ENCODE measurements around the gene ME1. TPM values are rescaled to one million over a fixed set of nuclear protein-coding genes. Genes with fewer than 3 reads are reported as not detected.

The ME1 gene
- total and polyA plus RNA-seq, 2 of the 13 experiments (the other 11 are each of a cell fraction or from before 2014, with no cell fraction given): not detected

DNA sequence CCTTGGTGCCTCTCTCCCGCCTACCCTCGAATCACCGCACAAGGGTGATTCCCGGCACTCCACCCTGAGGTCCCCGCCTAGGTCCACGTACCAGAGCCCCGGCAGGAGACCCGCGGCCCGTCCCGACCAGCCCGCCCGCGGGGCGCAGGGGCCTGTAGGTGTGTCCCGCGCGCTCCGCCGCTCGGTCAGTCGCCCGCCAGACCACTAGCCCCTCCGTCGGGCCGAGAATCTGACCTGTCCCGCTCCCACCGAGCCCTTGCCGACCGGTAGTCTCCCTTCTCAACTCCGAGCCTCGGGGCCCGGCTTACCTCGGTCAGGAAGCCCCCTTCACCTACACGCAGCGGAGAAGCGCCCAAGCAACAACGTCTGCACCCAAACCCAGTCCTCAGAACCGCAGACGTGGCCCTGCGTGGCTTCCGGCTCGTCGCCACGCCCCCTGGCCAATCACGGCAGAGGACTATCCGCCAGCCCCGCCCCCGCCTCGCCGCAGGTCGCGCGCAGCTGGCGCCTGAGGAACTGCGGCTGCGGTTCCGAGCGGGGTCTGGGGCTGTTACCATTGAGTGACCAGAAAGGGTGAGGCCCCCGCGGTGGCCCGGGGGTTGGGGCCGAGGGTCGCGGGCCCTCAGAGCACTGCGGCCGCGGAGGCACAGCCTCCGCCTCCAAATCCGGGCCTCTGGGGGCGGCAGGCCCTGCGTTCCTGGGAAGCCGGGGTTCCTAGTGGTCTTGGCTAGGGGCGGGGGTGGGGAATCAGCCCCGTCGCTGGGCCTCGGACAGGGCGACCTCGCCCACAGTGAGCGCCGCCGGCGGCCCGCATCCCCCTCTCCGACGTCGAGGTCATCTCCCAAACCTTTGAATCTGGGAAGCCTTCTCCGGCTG, 237.7 kb downstream of the ME1 start, which contains the start of the genes PGM3 and RWDD2A (continued):
- TF ChIP-seq, protein P1, sequence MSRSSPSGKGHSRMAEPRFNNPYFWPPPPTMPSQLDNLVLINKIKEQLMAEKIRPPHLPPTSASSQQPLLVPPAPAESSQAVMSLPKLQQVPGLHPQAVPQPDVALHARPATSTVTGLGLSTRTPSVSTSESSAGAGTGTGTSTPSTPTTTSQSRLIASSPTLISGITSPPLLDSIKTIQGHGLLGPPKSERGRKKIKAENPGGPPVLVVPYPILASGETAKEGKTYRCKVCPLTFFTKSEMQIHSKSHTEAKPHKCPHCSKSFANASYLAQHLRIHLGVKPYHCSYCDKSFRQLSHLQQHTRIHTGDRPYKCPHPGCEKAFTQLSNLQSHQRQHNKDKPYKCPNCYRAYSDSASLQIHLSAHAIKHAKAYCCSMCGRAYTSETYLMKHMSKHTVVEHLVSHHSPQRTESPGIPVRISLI (CRISPR knock-in tag; IDR thresholded peaks at IDR 0.05; ENCODE audit: borderline replicate concordance): no peak
- TF ChIP-seq SALL1 (CRISPR knock-in tag; IDR thresholded peaks at IDR 0.05) (peak; percentile 85), DMAP1 (CRISPR knock-in tag; IDR thresholded peaks at IDR 0.05) (peak; percentile 93), FOXO1 (CRISPR knock-in tag; IDR thresholded peaks at IDR 0.05) (peak; percentile 7; the same call in 1 of the 2 replicates), ZNF557 (CRISPR knock-in tag; IDR thresholded peaks at IDR 0.05) (no peak), HNF4A (CRISPR knock-in tag; IDR thresholded peaks at IDR 0.05) (no peak)
- TF ChIP-seq, protein P2, sequence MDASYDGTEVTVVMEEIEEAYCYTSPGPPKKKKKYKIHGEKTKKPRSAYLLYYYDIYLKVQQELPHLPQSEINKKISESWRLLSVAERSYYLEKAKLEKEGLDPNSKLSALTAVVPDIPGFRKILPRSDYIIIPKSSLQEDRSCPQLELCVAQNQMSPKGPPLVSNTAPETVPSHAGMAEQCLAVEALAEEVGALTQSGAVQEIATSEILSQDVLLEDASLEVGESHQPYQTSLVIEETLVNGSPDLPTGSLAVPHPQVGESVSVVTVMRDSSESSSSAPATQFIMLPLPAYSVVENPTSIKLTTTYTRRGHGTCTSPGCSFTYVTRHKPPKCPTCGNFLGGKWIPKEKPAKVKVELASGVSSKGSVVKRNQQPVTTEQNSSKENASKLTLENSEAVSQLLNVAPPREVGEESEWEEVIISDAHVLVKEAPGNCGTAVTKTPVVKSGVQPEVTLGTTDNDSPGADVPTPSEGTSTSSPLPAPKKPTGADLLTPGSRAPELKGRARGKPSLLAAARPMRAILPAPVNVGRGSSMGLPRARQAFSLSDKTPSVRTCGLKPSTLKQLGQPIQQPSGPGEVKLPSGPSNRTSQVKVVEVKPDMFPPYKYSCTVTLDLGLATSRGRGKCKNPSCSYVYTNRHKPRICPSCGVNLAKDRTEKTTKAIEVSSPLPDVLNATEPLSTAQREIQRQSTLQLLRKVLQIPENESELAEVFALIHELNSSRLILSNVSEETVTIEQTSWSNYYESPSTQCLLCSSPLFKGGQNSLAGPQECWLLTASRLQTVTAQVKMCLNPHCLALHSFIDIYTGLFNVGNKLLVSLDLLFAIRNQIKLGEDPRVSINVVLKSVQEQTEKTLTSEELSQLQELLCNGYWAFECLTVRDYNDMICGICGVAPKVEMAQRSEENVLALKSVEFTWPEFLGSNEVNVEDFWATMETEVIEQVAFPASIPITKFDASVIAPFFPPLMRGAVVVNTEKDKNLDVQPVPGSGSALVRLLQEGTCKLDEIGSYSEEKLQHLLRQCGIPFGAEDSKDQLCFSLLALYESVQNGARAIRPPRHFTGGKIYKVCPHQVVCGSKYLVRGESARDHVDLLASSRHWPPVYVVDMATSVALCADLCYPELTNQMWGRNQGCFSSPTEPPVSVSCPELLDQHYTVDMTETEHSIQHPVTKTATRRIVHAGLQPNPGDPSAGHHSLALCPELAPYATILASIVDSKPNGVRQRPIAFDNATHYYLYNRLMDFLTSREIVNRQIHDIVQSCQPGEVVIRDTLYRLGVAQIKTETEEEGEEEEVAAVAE (CRISPR knock-in tag; IDR thresholded peaks at IDR 0.05; ENCODE audit: borderline replicate concordance): peak; percentile 78; the same call in 1 of the 2 replicates
- TF ChIP-seq, protein P3, sequence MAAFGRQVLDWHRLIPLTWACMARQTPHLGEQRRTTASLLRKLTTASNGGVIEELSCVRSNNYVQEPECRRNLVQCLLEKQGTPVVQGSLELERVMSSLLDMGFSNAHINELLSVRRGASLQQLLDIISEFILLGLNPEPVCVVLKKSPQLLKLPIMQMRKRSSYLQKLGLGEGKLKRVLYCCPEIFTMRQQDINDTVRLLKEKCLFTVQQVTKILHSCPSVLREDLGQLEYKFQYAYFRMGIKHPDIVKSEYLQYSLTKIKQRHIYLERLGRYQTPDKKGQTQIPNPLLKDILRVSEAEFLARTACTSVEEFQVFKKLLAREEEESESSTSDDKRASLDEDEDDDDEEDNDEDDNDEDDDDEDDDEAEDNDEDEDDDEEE (CRISPR knock-in tag; IDR thresholded peaks at IDR 0.05): no peak
- TF ChIP-seq, protein P4, sequence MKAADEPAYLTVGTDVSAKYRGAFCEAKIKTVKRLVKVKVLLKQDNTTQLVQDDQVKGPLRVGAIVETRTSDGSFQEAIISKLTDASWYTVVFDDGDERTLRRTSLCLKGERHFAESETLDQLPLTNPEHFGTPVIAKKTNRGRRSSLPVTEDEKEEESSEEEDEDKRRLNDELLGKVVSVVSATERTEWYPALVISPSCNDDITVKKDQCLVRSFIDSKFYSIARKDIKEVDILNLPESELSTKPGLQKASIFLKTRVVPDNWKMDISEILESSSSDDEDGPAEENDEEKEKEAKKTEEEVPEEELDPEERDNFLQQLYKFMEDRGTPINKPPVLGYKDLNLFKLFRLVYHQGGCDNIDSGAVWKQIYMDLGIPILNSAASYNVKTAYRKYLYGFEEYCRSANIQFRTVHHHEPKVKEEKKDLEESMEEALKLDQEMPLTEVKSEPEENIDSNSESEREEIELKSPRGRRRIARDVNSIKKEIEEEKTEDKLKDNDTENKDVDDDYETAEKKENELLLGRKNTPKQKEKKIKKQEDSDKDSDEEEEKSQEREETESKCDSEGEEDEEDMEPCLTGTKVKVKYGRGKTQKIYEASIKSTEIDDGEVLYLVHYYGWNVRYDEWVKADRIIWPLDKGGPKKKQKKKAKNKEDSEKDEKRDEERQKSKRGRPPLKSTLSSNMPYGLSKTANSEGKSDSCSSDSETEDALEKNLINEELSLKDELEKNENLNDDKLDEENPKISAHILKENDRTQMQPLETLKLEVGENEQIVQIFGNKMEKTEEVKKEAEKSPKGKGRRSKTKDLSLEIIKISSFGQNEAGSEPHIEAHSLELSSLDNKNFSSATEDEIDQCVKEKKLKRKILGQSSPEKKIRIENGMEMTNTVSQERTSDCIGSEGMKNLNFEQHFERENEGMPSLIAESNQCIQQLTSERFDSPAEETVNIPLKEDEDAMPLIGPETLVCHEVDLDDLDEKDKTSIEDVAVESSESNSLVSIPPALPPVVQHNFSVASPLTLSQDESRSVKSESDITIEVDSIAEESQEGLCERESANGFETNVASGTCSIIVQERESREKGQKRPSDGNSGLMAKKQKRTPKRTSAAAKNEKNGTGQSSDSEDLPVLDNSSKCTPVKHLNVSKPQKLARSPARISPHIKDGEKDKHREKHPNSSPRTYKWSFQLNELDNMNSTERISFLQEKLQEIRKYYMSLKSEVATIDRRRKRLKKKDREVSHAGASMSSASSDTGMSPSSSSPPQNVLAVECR (CRISPR knock-in tag; IDR thresholded peaks at IDR 0.05; ENCODE audit: borderline replicate concordance): peak; percentile 90
- TF ChIP-seq, protein P5, sequence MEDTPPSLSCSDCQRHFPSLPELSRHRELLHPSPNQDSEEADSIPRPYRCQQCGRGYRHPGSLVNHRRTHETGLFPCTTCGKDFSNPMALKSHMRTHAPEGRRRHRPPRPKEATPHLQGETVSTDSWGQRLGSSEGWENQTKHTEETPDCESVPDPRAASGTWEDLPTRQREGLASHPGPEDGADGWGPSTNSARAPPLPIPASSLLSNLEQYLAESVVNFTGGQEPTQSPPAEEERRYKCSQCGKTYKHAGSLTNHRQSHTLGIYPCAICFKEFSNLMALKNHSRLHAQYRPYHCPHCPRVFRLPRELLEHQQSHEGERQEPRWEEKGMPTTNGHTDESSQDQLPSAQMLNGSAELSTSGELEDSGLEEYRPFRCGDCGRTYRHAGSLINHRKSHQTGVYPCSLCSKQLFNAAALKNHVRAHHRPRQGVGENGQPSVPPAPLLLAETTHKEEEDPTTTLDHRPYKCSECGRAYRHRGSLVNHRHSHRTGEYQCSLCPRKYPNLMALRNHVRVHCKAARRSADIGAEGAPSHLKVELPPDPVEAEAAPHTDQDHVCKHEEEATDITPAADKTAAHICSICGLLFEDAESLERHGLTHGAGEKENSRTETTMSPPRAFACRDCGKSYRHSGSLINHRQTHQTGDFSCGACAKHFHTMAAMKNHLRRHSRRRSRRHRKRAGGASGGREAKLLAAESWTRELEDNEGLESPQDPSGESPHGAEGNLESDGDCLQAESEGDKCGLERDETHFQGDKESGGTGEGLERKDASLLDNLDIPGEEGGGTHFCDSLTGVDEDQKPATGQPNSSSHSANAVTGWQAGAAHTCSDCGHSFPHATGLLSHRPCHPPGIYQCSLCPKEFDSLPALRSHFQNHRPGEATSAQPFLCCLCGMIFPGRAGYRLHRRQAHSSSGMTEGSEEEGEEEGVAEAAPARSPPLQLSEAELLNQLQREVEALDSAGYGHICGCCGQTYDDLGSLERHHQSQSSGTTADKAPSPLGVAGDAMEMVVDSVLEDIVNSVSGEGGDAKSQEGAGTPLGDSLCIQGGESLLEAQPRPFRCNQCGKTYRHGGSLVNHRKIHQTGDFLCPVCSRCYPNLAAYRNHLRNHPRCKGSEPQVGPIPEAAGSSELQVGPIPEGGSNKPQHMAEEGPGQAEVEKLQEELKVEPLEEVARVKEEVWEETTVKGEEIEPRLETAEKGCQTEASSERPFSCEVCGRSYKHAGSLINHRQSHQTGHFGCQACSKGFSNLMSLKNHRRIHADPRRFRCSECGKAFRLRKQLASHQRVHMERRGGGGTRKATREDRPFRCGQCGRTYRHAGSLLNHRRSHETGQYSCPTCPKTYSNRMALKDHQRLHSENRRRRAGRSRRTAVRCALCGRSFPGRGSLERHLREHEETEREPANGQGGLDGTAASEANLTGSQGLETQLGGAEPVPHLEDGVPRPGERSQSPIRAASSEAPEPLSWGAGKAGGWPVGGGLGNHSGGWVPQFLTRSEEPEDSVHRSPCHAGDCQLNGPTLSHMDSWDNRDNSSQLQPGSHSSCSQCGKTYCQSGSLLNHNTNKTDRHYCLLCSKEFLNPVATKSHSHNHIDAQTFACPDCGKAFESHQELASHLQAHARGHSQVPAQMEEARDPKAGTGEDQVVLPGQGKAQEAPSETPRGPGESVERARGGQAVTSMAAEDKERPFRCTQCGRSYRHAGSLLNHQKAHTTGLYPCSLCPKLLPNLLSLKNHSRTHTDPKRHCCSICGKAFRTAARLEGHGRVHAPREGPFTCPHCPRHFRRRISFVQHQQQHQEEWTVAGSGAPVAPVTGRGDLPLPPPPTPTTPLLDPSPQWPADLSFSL (CRISPR knock-in tag; IDR thresholded peaks at IDR 0.05): no peak
